GM19193 (cell line): Measurements from ENCODE around the gene AKAP1.

ENCODE experiments used
- POLR2A ChIP-seq: IDR thresholded peaks from 4 replicates; pipeline ENCODE4 v1.6.1; 2011; ENCODE audit not compliant: insufficient read depth, insufficient read length; ENCODE audit errors: extremely low read depth

The AKAP1 gene

DNA sequence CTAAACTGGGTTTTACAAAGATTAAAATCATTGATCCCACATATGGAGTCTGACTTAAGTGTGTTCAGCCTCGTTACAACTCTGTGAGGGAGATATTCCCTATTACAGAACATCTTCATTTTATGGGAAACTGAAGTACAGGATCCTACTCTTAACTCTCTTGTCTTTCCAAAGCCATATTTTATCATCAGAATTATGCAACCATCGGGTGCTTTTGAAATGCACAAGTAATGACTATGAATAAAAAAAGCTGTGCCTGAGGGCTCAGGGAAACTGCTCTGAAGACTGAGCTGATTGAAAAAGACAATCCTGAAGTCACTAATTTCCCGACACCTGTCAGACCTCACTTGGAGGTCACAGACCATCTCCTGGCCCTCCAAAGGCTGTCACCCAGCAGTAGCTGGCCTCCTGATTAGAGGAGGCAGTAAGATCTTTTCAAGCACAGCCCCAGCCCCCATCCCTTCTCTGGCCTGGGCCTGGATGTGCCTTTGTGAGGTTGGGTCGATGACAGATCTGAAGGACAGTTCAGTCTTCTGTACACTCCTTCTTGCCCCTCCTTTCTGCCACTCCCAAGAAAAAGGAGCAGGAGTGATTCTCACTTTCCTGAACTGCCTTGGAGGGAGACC, 5.6 kb downstream of the AKAP1 start:
- no peak for TF ChIP-seq POLR2A

DNA sequence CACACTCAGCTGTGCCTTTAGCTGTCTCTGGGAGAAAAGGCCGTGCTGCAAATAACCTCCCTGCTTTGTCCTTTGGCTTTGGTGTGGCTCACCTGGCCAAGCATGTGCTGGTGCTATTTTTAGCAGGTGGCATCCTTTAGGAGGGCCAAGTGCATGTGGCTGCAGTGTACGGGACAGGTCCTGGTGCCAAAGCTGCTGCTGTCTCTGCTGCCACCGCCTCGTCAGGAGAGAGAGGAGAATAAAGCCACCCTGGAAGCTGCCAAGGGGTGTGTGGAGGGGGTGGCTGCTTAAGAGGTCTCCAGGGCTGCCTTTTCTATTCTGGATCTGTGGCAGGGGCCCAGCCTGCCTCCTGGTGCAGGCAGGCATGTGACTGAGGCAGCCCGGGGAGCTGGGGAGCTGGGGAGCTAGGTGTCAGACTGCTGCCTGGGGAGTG, 6.2 kb downstream of the AKAP1 start:
- TF ChIP-seq POLR2A = no peak

DNA sequence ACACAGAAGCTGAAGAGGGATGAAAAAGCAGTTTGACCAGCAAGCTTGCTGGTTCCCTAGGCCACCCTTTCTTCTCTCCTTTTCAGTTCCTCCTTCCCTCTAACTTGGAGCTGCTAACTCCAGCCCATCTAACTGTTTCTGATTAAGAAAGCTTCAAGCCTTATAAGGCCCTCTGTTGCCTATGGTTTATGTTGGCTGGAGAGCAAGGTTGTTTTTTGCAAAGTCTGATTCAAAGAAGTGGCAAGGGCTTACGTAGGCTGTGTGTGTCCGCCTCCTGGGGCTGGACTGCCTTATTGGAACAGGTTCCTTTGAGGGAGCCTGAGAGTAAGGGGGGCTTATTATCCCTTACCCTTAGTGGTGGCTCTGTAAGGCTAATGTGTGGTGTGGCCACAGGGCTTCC, 7.1 kb downstream of the AKAP1 start:
- TF ChIP-seq POLR2A = no peak

DNA sequence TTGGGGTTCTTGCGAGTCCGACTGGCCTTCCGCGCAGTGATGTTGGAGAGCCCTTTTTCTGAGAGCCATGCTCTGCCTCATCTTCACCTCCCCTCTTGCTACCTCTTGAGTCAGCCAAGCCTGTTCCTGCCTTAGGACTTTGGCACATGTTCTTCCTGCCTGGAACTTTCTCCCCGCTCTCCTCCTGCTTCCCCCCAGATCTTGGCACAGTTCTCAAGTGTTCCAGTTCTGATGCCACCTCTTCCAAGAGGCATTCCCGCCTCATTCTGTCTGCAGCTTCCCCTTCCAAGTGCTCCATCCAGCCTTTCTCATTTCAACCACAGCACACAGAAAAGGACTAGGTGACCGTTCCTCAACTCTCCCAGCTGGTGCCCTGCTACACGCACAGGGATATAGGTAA, 7.7 kb downstream of the AKAP1 start:
- no peak for TF ChIP-seq POLR2A

DNA sequence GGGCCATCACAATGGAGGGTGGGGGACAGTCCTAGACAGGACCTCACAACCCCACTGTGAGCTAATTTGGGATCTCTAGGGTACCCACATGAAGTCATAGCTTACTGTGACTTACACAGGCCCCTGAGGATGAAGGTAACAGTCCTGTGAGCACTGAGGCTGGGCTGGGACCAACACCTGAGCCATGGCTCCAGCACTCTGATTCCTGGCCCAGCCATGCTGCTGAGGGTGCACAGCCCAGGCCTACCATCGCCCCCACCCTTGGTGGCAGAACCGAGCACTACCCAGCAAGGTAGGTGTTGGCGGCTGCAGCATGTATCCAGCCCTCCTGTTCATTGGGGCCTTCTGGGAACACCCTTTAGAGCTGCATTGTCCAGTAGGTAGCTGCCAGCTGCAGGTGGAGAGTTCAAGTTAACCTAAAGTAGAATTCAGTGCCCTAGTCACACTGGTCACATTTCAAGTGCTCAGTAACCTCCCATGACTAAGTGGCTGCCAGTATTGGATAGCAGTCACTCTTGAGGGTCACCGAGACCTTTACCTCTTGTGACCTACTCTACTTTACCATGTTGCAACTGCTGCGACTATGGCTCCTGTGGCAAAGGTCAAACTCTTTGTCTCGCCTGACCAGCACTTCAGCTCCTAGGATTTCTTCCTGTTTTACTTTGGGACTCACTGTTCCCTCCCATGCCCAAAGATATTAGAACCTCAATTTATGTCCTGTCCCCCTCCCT, 11.6 kb downstream of the AKAP1 start:
- TF ChIP-seq POLR2A = no peak

DNA sequence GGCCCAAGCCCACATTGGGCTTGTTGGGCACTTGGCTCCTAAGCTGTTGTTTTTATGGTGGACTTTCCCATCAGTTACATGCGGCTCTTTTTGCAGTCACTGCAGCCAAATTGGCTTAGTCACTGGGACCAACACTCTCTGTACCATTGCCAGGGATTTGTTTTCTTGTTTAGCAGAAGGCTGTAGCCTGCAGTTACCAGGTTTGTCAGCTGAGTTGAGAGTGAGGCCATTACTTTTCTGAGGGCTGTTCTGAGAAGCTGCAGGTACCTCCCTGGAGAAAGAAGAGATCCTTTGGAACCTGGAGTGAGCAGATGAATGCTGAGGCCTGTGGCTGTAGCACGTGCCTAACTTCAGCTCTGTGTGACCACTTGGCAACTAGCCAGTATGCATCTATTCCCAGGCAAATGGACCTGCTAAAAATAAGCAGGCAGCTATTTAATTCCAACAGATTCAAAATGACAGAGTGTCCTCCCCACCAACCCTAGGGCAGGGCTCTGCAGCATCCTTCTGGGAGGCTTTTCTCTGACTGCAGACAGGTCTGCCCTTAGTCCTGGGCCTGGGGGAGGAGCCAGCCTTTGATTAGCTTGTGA, 12.9 kb downstream of the AKAP1 start:
- no peak for TF ChIP-seq POLR2A

DNA sequence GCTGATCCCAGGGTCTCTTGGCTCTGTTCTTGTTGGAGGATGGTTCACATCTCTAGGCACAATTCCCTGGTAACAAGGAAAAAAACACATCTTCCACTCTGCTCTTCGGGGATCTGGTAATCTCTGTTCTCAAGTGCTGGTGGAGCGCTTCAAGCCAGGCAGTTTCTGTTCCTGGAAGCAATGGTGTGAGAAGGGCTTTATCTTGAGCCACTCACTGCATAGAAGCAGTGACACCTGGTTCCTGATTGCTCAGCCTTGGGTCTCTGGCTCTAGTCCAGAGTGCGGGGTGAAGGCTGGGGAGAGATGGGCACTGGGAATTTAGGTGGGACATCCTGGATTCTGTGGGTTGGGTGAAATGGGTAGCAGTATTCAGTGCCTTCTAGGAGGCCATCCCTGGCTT, 14.1 kb downstream of the AKAP1 start:
- no peak for TF ChIP-seq POLR2A

DNA sequence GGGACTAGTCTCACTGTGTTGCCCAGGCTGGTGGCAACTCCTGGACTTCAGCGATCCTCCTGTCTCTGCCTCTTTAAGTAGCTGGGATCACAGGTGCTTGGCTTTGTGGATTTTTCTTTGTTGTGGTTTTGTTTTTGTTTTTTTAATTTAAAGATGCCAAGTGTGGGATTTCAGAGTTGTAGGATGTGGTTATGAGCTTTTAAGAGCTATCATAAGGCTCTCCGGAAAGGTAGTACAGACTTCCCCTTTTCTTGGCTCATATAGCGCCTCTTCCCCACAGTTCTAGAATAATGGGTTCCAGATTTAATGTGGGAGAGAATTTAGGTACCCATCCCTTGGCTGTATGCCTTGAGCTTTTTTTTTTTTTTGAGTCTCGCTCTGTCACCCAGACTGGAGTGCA, 17.1 kb downstream of the AKAP1 start:
- TF ChIP-seq POLR2A = no peak

DNA sequence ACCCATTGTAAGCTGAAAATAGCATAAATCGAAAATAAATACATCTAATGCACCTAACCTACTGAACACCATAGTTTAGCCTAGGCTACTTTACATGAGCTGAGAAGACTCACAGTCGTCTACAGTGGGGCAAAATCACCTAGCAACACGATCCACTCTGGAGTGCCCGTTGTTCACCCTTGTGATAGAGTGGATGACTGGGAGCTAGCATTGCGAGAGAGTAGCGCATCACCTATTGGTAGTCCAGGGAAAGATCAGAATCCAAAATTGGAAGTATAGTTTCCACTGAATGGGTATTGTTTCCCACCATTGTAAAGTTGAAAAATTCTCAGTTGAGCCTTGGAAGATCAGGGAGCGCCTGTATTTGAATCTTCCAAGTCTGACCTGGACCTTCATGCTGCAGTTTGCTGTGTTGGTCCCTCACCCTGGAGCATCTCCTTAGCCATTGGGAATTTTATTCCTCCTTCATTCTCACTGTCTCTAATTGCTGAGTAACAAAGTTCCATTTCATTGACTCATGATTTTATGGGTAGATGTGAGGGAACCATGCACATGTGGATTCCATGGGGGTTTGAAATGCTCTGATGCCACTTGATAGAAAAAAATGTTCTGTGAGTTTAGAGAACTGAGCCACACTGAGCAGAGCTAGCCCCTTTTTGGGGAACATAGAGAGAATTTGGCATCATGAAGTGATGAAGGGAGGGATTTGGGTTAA, 19.6 kb downstream of the AKAP1 start:
- TF ChIP-seq POLR2A = no peak

DNA sequence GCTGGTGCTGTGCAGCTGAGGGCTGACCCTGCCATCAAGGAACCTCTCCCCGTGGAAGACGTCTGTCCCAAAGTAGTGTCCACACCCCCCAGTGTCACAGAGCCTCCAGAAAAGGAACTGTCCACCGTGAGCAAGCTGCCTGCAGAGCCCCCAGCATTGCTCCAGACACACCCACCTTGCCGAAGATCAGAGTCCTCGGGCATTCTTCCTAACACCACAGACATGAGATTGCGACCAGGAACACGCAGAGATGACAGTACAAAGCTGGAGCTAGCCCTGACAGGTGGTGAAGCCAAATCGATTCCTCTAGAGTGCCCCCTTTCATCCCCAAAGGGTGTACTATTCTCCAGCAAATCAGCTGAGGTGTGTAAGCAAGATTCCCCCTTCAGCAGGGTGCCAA, 20.5 kb downstream of the AKAP1 start:
- no peak for TF ChIP-seq POLR2A

DNA sequence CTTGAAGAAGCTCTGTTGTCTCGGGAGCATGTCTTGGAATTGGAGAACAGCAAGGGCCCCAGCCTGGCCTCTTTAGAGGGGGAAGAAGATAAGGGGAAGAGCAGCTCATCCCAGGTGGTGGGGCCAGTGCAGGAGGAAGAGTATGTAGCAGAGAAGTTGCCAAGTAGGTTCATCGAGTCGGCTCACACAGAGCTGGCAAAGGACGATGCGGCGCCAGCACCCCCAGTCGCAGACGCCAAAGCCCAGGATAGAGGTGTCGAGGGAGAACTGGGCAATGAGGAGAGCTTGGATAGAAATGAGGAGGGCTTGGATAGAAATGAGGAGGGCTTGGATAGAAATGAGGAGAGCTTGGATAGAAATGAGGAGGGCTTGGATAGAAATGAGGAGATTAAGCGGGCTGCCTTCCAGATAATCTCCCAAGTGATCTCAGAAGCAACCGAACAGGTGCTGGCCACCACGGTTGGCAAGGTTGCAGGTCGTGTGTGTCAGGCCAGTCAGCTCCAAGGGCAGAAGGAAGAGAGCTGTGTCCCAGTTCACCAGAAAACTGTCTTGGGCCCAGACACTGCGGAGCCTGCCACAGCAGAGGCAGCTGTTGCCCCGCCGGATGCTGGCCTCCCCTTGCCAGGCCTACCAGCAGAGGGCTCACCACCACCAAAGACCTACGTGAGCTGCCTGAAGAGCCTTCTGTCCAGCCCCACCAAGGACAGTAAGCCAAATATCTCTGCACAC, 21.2 kb downstream of the AKAP1 start:
- no peak for TF ChIP-seq POLR2A

DNA sequence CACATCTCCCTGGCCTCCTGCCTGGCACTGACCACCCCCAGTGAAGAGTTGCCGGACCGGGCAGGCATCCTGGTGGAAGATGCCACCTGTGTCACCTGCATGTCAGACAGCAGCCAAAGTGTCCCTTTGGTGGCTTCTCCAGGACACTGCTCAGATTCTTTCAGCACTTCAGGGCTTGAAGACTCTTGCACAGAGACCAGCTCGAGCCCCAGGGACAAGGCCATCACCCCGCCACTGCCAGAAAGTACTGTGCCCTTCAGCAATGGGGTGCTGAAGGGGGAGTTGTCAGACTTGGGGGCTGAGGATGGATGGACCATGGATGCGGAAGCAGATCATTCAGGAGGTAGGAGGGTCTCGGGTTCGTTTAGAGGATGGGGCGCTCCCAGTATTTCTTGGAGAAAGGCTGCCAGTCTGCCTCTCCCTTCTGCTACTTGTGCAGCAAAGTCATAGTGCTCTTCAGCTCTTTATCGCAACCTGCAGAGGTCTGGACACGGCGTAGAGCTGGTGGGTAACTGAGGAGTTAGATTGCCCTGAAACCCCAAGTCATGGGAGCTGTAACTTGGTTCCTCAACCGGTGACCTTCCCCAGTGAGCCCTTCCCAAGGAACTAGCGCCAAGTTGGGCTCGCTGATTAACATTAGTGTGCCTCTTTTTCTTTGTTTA, 21.9 kb downstream of the AKAP1 start:
- TF ChIP-seq POLR2A = no peak

DNA sequence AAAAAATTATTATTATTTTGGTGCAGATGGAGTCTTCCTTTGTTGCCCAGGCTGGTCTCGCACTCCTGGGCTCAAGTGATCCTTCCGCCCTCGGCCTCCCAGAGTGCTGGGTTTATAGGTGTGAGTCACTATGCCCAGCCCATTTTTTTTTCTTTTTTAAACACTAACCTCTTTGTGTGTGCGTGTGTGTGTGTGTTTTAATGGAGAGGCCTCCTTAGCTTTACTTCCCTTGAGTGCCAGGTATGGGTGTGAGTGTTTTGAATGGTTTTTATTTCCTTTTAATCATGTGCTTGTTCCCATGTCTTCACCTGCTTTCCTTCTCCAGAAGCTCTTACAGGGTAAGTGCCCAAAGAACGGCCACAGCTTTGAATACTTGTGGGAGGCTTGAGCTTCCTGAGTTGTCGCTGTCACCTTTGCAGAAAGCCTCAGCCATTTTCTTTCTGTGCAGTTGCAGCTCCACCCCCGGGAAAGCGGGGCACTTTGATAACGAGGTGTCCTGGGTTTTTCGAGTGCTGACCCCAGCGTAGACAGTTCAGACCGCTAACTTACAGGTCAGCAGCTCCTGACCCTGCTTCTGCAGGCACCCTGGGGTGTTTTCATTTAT, 22.6 kb downstream of the AKAP1 start:
- no peak for TF ChIP-seq POLR2A
